ENCODE measurements around the gene SVOP.
A peak's percentile ranks its signal among the peaks of the same experiment; 100 is the strongest.
"Not testable (repeated sequence)": the region's sequence is repeated elsewhere in the genome, so short reads cannot be mapped to it uniquely, and the experiment has no call there.

The SVOP gene

DNA sequence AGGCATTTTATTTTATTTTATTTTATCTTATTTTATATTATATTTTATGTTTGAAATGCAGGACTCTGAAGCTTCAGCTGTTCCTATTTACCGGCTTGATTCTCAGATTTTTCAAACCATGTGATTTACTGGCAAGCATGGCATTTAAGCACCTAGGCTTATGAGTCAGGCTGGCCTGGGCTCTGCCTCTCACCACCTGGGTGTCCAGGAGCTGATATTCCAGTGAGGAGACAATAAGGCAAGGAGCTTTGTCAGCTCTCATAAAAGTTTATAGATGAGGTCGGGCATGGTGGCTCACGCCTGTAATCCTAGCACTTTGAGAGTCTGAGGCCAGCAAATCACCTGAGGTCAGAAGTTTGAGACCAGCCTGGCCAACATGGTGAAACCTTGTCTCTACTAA, 138.9 kb downstream of the SVOP start:
- TF ChIP-seq GATA1 (IDR thresholded peaks at IDR 0.05; ENCODE audit: low read depth, low read length) (no peak), POLR2A (IDR thresholded peaks at IDR 0.05; ENCODE audit: low read length) (no peak)
- no peak for DNase-seq

GRCh38 chr12:108879615-108880254, 141.1 kb downstream of the SVOP start, which contains the start of gene DAO:
Gene DAO, plus strand, starts transcription at chr12:108880092. Its CDS starts 4,915 bp downstream, at chr12:108885007.
- no peak for TF ChIP-seq GATA1 (IDR thresholded peaks at IDR 0.05; ENCODE audit: low read depth, low read length)
- TF ChIP-seq POLR2A (IDR thresholded peaks at IDR 0.05; ENCODE audit: low read length) = no peak
- DNase-seq = no peak

GRCh38 chr12:108876550-108876949, 144.3 kb downstream of the SVOP start:
- no peak for DNase-seq
- TF ChIP-seq GATA1 (IDR thresholded peaks at IDR 0.05; ENCODE audit: low read depth, low read length) (no peak), POLR2A (IDR thresholded peaks at IDR 0.05; ENCODE audit: low read length) (no peak)

DNA sequence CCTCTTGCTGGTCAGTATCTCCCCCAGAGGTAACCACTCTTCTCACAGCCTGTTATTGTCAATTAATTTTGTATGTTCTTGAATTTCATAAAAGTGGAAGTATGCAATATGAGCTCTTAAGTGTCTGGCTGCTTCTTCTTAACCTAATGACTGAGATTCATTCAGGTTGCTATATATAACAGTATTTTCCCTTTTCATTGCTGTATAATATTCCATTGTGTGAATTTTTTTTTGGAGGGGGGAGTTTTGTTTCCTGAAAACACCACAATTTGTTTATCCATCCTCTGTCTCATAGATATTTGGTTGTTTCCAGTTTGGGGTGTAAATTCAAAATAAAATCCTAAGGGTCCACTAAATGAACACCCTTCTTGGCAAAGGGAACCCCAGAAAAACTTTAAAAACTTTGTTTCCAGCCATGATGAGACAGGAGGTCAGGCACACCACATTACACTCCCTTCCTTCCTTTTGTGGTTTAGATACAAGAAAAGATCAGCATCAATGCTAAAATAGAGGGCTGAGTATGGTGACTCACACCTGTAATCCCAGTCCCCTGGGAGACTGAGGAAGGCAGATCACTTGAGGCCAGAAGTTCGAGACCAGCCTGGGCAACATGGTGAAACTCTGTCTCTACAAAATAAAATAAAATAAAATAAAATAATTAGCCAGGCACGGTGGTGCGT, 145.0 kb downstream of the SVOP start:
- DNase-seq = no peak
- TF ChIP-seq POLR2A (IDR thresholded peaks at IDR 0.05; ENCODE audit: low read length) (no peak), GATA1 (IDR thresholded peaks at IDR 0.05; ENCODE audit: low read depth, low read length) (no peak)

DNA sequence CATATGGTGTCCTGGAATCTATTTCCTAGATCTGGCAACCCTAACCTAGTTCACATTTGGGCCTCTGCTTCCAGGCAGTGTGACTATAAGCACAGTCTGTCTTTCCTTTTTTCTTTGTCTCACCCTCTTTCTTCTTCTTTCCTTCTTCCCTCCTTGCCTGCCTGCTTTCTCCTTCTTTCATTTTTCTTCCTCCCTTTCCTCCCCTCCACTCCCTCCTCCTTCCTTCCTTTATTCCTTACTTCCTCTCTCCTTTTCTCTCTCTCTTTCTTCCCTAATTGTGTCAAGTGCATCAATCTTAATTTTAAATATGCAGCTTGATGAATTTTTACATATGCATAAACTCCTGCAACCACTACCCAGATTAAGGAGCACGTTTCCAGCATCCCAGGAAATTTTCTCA, 145.6 kb downstream of the SVOP start:
- DNase-seq = no peak
- TF ChIP-seq POLR2A (IDR thresholded peaks at IDR 0.05; ENCODE audit: low read length) (no peak), GATA1 (IDR thresholded peaks at IDR 0.05; ENCODE audit: low read depth, low read length) (no peak)

DNA sequence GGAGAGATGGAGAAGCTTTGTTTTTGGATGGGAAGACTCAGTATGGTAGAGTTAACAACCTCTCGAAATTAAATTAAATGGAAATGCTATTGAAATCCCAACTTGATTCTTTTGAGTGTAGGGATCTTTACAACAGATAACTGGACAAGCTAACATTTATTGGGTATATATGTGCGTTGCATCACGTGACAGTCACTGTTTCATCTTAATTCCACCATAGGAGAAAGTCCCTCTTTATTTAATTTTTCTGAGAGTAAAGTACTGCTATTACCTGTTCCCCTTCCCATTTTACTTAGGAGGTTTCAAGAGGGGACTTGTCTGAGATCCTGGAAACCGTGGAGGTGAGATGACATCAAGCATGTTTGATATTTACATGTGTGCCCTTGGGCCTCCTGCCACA, 152.1 kb downstream of the SVOP start:
- DNase-seq = no peak
- TF ChIP-seq GATA1 (IDR thresholded peaks at IDR 0.05; ENCODE audit: low read depth, low read length) = no peak
- no peak for TF ChIP-seq POLR2A (IDR thresholded peaks at IDR 0.05; ENCODE audit: low read length)

DNA sequence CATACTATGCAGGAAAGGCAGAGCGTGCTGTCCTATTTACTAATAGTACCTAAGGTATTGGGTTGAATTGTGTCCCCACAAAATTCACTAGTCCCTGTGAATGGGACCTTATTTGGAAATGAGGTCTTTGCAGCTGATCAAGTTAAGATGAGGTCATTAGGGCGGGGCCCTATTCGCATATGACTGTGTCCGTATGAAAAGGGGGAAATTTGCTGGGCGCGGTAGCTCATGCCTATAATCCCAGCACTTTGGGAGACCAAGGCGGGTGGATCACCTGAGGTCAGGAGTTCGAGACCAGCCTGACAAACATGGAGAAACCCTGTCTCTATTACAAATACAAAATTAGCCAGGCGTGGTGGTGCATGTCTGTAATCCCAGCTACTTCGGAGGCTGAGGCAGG, 154.8 kb downstream of the SVOP start:
- peak in 1 of 2 experiments; percentile 40 for DNase-seq

- TF ChIP-seq POLR2A (IDR thresholded peaks at IDR 0.05; ENCODE audit: low read length) (no peak), GATA1 (IDR thresholded peaks at IDR 0.05; ENCODE audit: low read depth, low read length) (no peak)
- DNase-seq = no peak
Observed at GRCh38 chr12:108865169-108865568, 155.7 kb downstream of the SVOP start.

DNA sequence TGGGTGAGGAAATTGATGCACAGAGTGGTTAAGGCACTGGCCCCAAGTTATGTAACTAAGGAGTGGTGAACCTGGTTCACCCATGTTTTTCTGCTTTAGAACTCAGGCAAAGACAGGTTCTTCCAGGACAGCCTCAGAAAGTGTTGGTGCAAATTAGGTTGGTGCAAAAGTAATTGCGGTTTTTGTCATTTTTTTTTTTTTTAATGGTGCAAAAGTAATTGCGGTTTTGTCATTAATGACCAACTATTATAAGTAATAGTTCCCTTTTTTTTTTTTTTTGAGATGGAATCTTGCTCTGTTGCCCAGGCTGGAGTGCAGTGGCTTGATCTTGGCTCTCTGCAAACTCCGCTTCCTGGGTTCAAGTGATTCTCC, 158.3 kb downstream of the SVOP start:
- no peak for DNase-seq
- no peak for TF ChIP-seq POLR2A (IDR thresholded peaks at IDR 0.05; ENCODE audit: low read length)
- no peak for TF ChIP-seq GATA1 (IDR thresholded peaks at IDR 0.05; ENCODE audit: low read depth, low read length)

DNA sequence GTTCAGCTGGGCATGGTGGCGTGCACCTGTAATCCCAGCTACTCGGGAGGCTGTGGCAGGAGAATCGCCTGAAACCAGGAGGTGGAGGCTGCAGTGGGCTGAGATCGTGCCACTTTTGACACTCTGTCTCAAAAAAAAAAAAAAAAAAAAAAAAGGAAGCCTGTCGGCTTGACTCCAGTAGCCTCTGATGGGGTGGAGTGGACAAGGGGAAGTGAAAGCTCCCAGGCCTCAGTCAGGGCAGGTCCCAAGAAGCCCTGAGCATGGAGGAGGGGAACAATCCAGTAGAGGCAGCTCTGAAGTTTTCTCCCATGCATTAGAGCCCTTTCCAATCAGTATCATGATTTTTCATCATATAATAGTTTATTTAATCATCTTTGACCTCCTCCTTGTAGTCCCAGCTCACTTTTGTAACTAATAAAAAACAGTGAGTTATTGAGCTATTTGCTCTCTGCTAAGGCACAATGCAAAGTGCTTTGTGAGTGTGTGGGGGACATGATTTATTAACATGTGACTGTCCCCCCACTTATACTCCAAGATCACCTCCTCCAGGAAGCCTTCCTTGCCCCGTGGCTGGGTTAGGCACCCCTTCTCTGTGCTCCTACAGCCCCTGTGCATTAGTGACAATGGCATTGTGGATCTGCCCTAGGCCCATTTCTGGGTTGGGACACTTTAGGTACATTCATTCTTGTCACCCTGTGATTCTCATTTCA, 158.8 kb downstream of the SVOP start:
- DNase-seq = peak in 1 of 2 experiments; percentile 9
- TF ChIP-seq GATA1 (IDR thresholded peaks at IDR 0.05; ENCODE audit: low read depth, low read length) (no peak), POLR2A (IDR thresholded peaks at IDR 0.05; ENCODE audit: low read length) (no peak)

- TF ChIP-seq GATA1 (IDR thresholded peaks at IDR 0.05; ENCODE audit: low read depth, low read length) (no peak), POLR2A (IDR thresholded peaks at IDR 0.05; ENCODE audit: low read length) (no peak)
- DNase-seq = no peak
Observed at GRCh38 chr12:108860443-108860842, 160.4 kb downstream of the SVOP start.

GRCh38 chr12:108859923-108860291, 161.0 kb downstream of the SVOP start:
- TF ChIP-seq POLR2A (IDR thresholded peaks at IDR 0.05; ENCODE audit: low read length) (no peak), GATA1 (IDR thresholded peaks at IDR 0.05; ENCODE audit: low read depth, low read length) (no peak)
- no peak for DNase-seq

- not testable (repeated sequence) for DNase-seq
Observed at GRCh38 chr12:108859141-108859922, 161.5 kb downstream of the SVOP start.
